ENCODE results near the gene GAB4.

Gene GAB4

DNA sequence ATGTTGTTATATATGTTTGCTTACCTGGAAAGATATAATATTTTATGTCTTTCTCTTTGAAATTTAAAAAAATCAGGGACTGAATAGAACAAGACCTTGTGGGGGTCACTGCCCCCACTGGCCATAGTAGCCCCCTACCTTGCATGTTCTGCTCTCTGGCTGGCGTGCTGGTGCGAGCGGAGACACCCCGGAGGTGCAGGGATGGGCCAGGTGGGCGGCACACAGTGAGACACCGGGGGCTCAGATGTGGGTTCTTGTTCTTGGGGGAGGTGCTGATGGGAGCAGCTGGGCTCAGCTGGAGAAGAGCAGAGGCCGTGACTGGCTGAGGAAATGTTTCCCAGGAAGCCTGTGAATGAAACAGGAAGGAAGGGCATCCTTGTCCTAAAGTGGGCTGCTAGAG is 20.2 kb downstream of the GAB4 start:
- no peak for DNase-seq (ENCODE audit: low read depth)

DNA sequence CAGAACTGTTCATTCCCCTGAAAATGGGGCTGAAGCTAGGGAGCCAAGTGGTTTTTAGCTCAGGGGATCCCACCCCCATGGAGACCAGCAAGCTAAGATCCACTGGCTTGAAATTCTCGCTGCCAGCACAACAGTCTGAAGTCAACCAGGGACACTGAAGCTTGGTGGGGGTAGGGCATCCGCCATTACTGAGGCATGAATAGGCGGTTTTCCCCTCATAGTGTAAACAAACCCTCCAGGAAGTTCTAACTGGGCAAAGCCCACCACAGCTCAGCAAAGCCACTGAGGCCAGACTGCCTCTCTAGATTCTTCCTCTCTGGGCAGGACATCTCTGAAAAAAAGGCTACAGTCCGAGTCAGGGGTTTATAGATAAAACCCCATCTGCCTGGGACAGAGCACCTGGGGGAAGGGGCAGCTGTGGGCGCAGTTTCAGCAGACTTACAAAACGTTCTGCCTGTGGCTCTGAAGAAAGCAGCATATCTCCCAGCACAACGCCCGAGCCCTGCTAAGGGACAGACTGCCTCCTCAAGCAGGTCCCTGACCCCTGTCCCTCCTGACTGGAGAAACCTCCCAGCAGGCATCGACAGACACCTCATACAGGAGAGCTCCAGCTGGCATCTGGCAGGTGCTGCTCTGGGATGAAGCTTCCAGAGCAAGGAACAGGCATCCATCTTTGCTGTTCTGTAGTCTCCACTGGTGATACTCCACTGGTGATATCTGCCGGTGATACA is 32.7 kb downstream of the GAB4 start:
- no peak for DNase-seq (ENCODE audit: low read depth)

DNA sequence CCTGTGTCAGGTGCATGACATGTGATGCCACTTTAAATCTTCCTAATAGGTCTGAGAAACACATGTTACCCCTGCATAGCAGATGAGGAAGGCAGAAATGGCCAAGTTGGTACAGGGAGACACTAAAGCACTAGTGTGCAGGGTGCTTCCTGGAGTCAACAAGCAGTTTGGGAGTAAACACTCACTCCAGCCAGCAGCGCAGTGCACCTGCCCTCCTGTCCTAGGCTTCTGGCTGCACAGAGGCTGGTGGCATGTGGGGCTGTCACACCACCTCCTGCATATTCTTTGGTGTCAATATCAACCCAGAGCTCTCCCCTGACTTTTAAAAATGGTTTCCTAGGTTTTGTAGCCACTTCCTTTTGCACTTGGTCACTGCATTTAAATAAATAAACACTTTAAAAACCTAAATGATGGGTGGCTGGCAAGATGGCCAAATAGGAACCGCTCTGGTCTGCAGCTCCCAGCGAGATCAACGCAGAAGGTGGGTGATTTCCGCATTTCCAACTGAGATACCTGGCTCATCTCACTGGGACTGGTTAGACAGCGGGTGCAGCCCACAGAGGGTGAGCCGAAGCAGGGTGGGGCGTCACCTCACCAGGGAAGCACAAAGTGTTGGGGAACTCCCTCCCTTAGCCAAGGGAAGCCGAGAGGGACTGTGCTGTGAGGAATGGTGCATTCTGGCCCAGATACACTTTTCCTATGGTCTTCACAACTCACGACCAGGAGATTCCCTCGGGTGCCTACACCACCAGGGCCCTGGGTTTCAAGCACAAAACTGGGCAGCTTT is 33.5 kb downstream of the GAB4 start:
- no peak for DNase-seq (ENCODE audit: low read depth)

DNA sequence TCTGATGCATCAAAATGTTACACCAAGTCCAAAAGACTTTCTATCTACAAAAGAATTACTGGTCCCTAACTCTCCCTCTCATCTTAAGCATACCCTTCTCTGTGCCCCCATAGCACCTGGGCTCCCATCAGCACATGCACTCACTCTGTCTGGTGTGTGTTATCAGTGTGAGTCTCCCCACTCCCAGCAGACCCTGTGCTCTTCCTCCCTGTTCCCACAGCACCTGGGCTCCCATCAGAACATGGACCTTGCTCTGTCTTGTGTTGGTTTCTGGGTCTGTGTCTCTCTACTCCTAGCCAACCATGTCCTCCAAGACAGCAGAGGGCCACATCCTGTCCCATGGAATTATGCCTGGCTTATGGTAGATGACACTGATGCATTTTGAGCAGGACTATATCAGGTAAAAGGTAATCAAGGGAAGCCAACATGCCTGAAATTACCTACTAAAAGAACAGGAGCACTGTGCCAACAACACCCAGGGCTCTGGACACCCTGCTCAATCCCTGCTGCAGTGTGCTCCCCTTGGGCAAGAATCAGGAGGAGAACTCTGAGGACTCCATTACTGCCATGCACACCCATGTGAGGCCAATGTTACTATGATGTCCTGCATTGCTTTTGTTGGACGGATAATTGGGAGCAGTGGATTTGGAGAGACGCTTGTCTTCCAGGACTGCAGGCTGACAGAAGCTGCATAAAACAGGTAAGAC is 34.3 kb downstream of the GAB4 start:
- no peak for DNase-seq (ENCODE audit: low read depth)

DNA sequence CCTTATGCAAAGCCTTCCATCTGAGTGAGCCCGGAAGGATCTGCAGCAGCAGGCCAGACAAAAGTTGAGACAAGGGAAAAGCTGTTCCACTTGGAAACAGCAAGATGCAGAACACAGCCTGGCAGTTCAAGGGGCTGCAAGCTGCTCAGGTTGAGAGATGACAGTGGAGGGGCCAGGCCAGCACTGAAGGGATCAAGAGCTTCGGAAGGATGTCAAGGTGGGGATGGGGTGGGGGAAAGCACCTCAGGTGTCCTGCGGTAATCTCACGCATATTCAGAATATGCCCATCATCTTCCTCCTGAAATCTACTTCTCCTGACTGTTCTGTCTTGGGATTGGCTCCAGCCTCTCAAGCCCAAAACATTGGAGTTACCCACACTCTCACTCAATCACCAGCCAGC is 35.7 kb downstream of the GAB4 start:
- DNase-seq (ENCODE audit: low read depth) = no peak

DNA sequence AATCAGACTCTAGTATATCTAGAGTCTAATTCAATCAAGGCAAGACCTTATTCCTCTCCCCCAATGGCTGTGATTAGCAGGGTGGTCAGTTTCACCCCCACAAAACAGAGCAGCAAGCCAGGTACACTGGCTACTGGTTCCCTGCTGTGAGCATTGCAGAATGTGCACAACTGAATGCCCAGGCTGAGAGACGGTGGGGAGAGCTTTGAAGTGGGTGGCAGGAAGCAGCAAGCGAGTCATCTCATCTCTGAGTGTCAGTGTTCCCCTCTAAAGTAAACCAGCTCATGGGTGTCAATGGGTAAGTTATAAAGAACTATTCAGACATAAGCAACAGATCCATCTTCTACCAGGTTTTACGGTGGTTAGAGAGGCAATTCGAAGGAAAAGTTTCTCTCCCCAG is 37.6 kb downstream of the GAB4 start:
- no peak for DNase-seq (ENCODE audit: low read depth)

DNA sequence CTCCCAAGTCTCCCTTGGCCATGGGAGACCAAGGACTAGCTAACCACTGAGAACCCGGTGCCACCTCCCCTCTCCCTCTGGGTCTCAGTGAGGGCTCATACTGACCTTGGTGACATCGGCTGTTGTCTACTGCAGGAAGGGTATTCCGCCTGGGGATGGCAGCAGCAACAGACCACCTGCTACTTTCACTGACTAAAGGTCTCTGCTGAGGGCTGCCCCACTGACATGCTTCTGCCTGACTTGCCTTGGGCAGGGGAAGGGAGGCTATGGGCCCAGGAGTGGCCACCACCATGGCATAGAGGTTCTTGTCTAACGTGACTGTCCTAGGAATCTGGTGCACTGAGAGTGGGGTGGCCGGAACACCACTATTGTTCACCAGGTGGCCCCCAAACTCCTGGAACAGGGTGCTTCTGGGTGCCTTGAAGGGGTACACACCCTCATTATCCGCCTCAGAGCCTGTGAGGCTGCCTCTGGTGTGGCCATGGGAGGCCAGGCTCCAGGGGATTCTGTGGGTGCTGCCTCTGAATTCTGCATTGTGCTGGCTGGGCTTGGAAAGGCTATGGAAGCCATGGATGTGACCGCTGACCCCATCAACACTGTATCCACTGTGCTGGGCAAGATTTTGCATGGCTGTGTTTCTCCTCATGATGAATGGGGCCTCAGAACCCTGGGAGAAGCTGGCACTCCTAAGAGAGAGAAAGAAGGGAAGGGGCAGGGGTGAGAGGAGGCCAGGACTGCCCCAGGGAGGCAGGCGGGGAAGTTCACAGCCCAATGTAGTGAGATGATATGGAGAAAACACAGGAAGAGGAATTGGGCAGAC is 38.3 kb downstream of the GAB4 start:
- DNase-seq (ENCODE audit: low read depth) = no peak

DNA sequence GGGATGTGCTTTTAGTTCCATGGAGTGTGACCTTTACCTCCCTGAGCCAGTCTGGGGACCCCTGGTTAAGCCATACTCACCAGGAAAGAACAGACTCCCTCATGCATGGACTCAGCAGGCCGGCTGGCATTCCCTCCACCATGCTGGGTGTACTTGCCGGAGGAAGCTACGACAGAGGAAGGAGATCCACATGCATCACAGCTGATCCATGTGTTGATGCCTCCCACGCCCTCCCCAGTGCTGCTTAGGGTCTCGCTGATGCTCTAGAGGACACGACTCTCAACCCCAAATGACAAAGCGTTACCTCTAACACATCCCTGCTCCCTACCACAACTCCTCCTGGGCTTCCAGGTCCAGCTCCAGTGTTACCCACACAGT is 39.8 kb downstream of the GAB4 start:
- no peak for DNase-seq (ENCODE audit: low read depth)

DNA sequence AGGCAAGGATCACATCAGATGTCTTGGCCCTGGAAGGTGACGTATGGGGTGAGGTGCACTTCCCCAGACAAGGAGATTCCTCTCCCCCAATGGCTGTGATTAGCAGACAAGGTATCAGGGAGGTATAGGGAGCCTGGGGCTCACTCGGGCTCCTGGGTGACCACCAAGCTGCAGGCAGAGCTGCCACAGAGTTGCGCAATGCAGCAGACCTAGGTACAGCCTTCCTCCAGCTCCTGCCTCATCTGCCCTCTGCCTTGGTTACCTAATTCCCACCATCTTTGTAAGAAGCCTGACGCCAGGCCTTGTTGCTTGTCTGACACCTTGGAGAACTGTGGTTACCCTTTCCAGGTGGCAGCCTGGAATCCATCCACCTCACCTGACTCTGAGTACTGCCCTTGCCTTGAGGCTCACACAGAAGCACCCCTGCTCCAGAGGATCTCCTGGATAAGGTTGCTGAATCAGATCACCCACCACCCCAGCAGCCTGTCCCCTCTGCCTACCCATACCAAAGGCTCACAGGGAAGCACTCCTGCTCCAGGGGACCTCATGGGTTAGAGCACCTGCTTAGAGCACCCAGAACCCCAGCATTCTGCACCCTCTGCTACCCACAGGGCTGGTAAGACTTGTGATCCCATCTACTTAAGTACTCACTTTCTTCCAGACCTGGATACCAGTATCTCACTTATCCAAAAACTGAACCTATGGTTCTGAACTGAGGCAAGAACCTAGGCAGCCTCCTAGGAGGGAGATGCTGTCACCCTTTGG is 40.4 kb downstream of the GAB4 start:
- no peak for DNase-seq (ENCODE audit: low read depth)

DNA sequence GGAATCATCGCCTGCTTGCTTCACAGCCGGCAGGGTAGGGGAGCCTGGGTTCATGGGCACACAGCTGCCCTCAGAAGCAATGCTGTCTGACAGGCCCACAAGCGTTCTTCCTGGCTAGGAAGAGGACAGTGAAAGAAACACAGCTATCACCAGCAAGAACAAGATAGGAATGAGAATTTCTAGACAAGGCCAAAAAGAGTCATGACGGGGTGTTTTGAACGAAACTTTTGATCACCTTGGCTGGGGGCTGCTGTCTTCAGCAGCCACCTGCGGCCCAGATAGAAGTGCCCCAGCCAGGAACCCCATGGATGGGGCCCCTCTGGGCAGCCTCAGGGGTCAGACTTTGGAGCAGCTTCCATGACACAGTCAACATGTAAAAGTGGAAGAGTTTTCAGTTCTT is 41.8 kb downstream of the GAB4 start:
- no peak for DNase-seq (ENCODE audit: low read depth)

DNA sequence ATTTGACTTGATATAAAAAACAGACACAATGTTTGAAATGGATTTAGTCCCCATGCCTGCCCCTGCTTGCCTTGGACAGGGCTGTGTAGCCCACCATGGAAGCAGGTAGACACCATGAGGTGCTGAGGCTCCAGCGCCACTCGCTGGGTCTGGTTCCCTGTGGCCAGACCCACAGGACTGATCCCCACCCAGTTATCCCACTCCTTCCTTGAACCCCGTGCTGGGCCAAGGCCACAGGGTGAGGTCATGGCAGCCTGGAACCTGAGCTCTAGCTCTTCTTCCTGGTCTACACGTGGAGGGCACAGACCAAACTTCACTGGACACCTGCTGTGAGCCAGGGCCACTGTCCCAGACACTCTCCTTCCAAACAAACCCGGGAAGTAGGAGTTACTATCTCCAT is 42.5 kb downstream of the GAB4 start:
- DNase-seq (ENCODE audit: low read depth) = no peak

DNA sequence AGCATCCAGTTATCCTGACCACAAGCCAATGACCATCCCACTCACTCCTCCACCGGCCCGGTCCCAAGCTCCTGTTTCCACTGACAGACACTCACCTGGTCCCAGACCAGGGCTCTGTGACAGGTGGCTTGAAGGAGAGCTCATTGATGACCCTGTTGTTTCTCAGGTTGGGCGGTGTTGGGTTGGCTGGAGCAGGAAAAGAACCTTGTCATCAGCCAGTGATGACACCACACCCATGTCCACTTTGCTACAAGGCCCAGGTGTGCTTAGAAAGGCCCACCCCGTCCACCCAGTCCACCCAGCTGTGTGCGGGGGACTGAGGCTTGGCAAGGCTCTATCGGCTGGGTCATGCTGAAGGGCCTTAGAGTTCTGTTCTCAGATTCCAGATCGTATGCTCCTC is 42.9 kb downstream of the GAB4 start:
- no peak for DNase-seq (ENCODE audit: low read depth)

DNA sequence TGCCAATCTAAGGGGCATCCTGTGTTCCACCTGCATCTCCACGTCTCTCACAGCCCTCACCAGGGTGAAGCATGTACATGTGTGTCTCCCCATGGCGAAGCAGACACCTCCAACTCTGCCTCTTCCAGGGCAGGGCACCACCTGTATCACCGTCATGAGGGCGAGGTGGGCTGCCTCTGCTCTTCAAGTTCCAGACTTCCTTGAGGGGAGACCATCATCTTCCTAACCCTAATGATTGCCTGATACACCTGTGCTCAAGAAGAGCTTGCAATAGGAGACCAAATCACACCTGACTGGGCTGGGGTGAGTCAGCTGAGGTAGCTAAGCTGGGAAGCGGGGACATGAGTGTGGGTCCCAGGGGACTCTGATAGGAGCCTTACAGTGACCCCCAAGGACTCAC is 43.7 kb downstream of the GAB4 start:
- no peak for DNase-seq (ENCODE audit: low read depth)

DNA sequence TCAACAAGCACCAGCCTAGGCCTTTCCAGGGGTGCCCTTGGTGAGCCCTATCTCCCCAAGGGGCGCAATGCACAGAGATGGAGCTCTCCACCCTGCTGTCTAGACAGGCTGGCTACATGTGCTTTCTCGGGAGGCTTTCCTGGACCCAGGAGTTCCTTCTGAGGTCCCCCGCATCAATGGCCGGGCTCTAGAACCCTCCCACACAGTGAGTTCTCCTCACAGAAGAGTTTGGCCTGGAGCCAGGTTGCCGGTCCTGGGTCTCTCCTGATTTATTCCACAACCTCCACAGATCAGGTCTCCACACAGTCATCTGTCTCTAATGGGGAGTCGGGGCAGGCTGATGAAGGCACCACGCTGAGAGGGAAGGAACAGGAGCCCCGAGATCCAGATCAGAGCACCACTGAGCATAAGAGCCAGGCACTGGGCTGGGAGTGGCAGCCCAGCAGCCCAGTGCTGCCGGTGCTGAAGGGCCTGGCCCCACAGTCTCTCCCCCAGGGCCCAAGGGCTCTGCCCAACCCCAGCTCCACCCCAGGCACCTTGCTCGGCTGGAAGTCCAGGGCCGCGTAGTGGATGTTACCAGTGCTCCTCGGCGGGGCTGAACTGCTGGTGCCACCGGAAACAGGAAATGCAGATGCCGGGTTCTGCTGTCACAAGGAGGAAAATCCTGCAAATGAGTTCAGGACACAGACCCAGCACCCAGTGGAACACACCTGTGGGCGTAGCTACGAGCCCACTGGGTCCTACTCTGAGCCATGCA is 44.7 kb downstream of the GAB4 start:
- DNase-seq (ENCODE audit: low read depth) = no peak

DNA sequence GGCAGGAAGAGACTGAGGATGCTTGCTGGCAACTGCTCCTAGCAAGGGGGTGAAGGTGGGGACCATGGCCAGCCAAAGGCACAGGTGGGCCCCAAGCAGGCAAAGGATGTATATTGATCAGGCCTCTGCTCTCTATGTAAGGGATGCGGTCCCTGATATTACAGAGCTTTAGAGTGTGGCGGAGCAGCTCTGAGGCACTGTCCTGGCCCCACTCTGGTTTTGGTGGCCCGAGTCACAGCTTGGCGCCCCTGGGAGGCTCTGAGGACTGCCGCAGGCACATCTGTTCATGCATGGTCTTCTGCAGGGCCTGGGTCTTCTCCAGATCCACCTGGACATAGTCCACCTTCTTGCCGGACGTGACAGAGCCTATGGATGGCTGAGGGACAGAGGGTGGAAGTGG is 45.5 kb downstream of the GAB4 start:
- no peak for DNase-seq (ENCODE audit: low read depth)

DNA sequence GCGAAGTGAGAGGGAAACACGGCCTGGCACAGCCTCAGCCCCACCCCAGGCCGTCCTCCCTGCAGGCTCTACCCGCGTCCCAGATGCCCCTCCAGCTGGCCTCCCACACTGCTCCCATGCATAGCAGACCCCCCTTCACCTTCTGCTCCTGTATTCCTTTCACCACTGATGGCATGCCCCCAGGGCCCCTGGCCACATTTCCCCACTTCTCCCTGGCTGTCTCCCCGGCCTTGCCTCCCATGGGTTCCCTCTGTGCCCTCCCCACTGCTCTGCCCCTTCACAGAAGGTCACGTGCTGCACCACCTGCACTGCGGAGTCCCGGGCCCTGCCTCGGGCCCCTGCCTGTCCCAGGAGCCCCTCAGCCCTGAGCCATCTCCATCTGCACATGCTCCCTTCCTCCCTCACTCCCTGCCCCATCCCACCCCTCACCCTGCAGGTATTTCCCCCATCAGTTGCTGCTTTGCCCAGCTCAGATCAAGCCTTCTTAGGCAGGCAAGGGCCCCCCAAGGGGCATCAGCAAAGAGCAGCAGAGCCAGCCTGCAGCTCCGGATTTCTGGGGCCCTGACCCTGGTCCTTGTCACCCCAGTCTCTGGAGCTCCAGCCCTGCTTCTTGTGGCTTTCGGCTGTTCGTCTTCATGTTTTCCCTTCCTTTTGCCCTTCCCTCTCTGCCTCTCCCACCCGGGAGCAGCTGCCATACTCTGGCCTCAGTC is 46.4 kb downstream of the GAB4 start:
- no peak for DNase-seq (ENCODE audit: low read depth)

DNA sequence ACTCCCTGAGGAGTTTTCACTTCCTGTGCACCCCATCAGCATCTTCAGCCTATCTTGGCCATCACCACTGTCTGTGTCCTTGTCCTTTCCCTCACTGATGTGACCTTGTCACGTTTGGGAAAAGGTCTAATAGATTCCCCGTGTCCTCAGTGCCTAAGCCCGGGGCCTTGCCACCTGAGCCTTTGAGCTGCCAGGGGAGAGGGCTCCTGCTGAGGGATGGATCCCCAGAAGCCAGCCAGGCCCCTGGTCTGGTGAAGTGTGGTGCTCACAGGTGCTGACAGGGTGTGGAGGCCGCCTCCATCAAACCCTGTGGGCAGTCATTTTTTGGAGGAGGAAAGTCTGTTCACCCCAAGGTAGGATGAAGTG is 47.2 kb downstream of the GAB4 start:
- no peak for DNase-seq (ENCODE audit: low read depth)

DNA sequence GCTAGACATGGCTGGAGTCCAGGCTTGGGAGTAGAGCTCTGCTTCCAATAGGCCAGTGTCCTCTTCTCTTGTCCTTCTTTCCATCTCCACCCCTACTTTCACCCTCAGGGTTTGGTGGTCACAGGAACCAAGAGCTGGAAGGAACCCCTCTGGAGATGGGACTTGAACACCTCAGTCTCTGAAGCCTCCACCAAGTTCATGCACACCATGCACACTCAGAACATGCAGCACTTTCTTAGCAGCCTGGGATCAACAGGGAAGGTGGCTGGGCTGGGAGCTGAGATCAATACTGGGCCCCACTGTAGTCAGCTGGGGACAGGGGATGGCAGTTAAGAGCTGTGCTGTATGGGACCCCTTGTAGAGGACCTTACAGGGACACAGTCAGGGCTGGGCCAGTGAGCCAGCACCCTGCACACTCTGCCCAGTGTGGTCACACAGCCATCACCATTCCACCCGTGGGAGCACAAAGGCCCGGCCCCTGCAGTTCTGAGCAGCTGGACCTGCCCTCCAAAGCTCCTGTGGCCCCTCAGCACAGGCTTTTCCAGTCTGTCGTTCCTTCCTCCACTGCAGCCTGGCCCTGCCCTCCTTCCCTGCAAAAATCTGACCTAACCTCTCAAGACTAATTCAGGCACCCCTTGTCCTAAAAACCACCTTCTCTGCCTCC is 47.7 kb downstream of the GAB4 start:
- no peak for DNase-seq (ENCODE audit: low read depth)

DNA sequence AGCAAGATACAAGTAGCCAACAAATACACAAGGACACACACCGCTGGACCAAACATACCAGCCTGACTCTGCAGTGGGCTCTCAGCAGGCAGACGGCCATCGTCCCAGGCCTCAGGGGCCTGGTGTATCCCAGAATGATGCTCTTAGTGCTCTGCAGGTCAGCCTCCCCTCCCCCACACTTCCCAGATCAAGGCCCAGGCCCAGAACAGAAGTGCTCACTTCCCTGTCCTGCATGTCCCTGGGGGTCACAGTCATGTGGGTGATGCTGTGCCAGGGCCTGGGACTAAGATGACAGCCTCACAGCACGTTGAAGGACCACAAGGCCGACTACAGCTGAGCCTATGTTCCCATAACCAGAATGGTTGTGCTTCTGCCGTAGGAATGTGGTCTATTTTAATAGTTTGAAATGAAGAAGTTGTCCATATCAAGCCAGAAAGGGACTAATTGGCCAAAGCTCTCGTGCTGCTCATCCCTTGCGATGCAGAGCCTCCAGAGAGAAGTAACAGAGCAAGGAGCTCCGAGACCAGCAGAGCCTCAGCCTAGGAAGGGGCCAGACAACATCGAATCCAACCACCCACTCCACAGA is 48.6 kb downstream of the GAB4 start:
- no peak for DNase-seq (ENCODE audit: low read depth)
